GM18858 (cell line): ENCODE results near the gene POTEG.
"Not testable (repeated sequence)": the region's sequence is repeated elsewhere in the genome, so short reads cannot be mapped to it uniquely, and the experiment has no call there.

Source experiments
- ATAC-seq: cut with Tn5 transposase; IDR thresholded peaks from one replicate; pipeline ENCODE4 v1.9.1; 2021; ENCODE audit not compliant: unreplicated experiment

The POTEG gene

DNA sequence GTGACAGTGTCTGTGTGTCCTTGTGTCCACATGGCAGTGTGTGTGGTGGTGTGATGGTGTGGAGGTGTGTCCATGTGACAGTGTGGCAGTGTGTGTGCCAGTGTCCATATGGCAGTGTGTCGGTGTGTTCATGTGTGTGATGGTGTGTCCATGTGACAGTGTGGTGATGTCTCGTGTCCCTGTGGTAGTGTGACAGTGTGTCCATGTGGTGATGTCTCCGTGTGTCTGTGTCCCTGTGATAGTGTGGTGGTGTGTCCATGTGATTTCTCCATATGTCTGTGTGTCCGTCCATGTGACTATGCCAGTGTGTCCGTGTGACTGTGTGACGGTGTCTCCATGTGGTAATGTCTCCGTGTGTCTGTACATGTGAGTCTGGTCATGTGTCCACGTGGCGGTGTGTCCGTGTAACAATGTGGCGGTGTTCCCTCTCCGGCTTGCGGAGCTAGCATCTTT lies 59.7 kb downstream of the POTEG start:
- not testable (repeated sequence) for ATAC-seq

DNA sequence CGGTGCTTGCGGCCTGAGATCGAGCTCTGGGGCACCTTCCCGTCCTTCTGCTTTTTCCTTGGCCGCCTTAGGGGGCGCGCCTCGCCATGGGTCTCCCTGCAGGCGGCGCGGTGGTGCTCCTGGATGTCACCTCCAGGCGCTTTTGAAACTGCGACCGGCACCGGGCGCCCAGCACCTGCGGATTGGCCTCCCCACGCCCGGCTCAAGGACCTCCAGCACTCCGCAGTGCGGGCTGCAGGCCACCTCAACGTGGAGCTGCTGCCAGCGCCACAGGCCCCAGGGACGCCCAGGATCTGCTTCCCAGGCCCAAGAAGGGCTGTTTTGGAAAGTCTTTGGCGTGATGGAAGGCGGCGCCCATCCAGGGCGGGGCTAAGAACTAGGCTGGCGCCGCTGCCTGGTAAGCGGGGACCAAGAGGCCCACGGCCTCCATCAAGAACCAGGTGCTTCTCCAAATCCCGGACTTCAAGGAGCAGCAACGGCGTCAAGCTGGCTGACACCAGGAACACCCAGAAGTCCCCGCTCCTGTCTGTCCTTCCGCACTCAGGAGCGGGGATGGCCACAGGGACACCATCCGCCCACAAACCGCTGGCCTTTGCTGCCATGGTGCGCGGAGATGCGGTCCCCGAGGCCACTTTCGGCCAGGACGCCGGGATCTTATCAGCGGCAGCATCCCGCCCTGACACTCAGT lies 61.2 kb downstream of the POTEG start:
- not testable (repeated sequence) for ATAC-seq

- not testable (repeated sequence) for ATAC-seq
Observed at GRCh38 chr14:19371767-19372166, 62.4 kb downstream of the POTEG start.

DNA sequence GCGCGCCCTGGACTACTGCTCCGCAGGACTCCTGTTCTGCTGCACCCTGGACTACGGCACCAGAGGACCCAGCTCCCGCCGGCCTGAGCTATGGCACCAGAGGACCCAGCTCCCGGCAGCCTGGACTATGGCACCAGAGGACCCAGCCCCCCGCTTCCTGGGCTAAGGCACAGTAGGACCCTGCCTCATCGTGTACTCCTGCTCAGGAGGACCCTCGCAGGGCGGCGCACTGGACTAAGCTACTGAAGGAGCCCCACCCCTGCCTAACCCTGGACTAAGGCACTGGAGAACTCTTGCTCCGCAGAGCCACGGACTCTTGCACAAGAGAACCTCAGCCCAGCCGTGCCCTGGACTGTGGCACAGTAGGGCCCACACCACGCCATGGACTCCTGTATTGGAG lies 71.3 kb downstream of the POTEG start:
- not testable (repeated sequence) for ATAC-seq

- ATAC-seq: not testable (repeated sequence)
Observed at GRCh38 chr14:19362323-19362722, 71.8 kb downstream of the POTEG start.

DNA sequence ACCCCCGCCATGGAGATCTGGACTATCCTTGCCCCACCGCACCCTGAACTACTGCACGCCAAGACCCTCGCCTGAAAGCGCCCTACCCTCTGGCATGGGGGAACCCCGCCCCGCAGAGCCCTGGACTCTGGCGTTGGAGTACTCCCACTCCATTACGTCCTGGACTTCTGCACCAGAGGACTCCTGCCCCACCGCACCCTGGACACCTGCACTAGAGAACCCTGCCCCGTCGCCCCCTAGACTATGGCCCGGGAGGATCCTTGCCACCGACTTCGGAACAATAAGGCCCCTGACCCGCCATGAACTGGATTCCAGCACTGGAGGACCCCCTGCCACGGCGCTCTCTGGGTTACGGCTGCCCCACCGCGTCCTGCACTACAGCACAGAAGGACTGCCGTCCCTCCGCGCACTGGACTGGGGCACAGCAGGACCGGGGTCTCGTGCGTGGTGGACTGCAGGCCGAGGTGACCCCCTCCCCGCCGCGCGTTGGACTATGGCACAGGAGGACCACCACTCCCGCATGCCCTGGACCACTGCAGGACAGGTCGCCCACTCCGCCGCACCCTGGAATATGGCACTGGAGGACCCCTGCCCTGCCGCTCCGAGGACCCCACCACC lies 72.4 kb downstream of the POTEG start:
- not testable (repeated sequence) for ATAC-seq

GRCh38 chr14:19360937-19361635 lies 73.1 kb downstream of the POTEG start:
- not testable (repeated sequence) for ATAC-seq
